ENCODE data around the gene MON2. TPM values are rescaled to one million over a fixed set of nuclear protein-coding genes. Genes with fewer than 3 reads are reported as not detected.

Gene MON2
- total and polyA plus RNA-seq, 2 donors, result 12.8 to 302 TPM

DNA sequence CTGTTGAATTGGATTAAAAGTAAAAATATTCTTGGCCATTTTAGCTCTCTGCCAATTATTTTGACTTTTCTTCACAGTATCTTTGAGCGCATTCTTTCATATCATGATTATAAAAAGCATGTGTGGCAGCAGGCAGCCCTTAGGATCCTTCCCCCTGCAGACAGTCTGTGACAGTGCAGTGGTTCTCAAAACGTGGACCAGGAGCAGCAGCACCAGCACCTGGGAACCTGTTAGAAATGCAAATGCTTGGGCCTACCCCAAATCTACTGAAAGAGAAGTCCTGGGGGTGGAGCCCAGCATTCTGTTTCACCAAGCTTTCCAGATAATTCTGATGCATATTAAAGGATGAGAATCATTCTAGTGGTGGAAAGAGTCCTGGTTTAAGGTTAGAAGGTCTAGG lies 155.6 kb downstream of the MON2 start:
- 64% methylated on average over 2 of the region's 2 CpGs for WGBS
- Histone ChIP-seq H3K36me3 (ENCODE audit: insufficient read depth) (no peaks in the 10 kb centered on the region), H3K4me3 (ENCODE audit: low read depth, low read length) (no peak overlapping the region), H3K27ac (ENCODE audit: low read depth) (no peak overlapping the region), H3K4me1 (ENCODE audit: insufficient read depth) (no peaks in the 10 kb centered on the region)
- DNase-seq (ENCODE audit: extremely low spot score), result no peak

- DNase-seq (ENCODE audit: extremely low spot score), result no peak
- H3K4me3 ChIP-seq (ENCODE audit: low read depth, low read length), result no peak overlapping the region
- H3K36me3 ChIP-seq (ENCODE audit: insufficient read depth), result no peaks in the 10 kb centered on the region
- H3K27ac ChIP-seq (ENCODE audit: low read depth), result no peak overlapping the region
- 89% methylated on average over 2 of the region's 2 CpGs for WGBS
- no peaks in the 10 kb centered on the region for H3K4me1 ChIP-seq (ENCODE audit: insufficient read depth)
Measured at GRCh38 chr12:62625228-62625627, 158.6 kb downstream of the MON2 start.

- Histone ChIP-seq H3K4me1 (ENCODE audit: insufficient read depth) (no peaks in the 10 kb centered on the region), H3K36me3 (ENCODE audit: insufficient read depth) (no peaks in the 10 kb centered on the region), H3K27ac (ENCODE audit: low read depth) (no peak overlapping the region), H3K4me3 (ENCODE audit: low read depth, low read length) (no peak overlapping the region)
- no peak for DNase-seq (ENCODE audit: extremely low spot score)
- WGBS, result 92% methylated on average over 2 of the region's 2 CpGs
Measured at GRCh38 chr12:62627181-62627580, 160.6 kb downstream of the MON2 start.

- Histone ChIP-seq H3K36me3 (ENCODE audit: insufficient read depth) (no peaks in the 10 kb centered on the region), H3K4me3 (ENCODE audit: low read depth, low read length) (no peak overlapping the region), H3K27ac (ENCODE audit: low read depth) (no peak overlapping the region), H3K4me1 (ENCODE audit: insufficient read depth) (no peaks in the 10 kb centered on the region)
- DNase-seq (ENCODE audit: extremely low spot score), result no peak
- 78% methylated on average over 4 of the region's 4 CpGs for WGBS
Measured at GRCh38 chr12:62629413-62629812, 162.8 kb downstream of the MON2 start.

DNA sequence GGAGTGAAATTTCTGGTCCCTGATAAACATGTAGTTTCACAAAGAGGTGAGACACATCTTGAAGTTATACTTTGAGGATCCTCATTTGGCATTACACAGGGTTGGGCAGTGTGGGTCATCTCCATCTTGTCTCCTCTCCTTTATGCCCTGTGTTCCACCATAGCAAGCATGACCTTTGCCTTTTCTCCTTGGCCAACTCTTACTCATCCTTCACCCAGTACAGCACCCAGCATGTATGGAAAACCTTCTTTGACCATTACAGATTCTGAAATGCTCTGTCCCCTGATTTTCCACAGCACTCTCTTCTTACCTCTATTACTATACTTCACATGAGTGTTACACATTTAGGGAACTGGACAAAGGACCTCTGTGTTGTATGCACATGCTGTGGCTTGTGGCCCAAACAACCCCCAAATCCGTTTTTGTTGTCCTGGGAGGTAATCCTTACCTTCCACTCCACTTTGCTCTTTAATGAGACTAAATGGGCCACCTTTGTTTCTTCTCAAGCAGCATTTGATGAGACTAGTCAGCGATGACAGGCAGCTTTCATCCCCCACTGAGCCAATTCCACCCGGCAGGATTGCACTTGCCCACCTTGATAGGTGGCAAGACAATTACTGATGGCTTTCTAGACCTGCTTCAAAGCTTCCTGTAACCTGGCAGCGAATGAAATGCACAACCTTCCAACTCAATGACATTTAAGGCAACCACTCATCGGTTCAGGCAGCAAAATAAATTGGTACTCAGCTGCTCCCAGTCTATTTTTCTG lies 163.5 kb downstream of the MON2 start:
- Histone ChIP-seq H3K4me1 (ENCODE audit: insufficient read depth) (no peaks in the 10 kb centered on the region), H3K36me3 (ENCODE audit: insufficient read depth) (no peaks in the 10 kb centered on the region), H3K27ac (ENCODE audit: low read depth) (no peak overlapping the region), H3K4me3 (ENCODE audit: low read depth, low read length) (no peak overlapping the region)
- DNase-seq (ENCODE audit: extremely low spot score), result no peak
- WGBS, result 91% methylated on average over 5 of the region's 5 CpGs

GRCh38 chr12:62631471-62632410 lies 165.1 kb downstream of the MON2 start:
- peak overlapping the region; percentile 53 for H3K4me3 ChIP-seq (ENCODE audit: low read depth, low read length)
- 1% methylated on average over 58 of the region's 58 CpGs for WGBS

DNA sequence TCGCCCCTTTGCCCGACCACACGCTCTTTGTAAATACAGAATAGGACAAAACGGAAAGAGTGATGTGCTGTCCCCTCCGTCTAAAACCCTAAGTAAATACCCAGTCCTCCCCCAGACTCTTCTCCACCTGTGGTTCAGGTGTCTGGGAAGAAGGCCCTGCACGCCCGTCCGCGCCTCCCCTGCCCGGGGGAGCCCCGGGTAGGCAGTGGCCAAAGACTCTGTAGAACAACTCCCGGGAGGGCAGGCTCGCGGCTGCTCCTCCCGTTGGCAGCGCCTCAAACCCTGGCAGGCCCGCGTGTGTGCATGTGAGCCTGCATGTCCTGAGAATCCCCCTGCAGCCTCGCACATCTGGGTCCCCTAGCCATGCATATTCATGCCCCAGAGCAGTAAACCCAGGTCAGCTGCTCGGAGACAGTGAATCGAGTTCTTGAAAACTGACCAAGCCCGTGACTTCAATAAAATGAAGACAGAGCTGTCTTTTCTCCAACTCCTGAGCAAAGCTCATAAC lies 165.8 kb downstream of the MON2 start:
- 3% methylated on average over 22 of the region's 22 CpGs for WGBS
- no peak for DNase-seq (ENCODE audit: extremely low spot score)

More at GRCh38 chr12:62631471-62632410, 165.1 kb downstream of the MON2 start:
- peak; percentile 41 for DNase-seq (ENCODE audit: extremely low spot score)
- Histone ChIP-seq H3K4me1 (ENCODE audit: insufficient read depth) (no peaks in the 10 kb centered on the region), H3K27ac (ENCODE audit: low read depth) (peak overlapping the region; percentile 72), H3K36me3 (ENCODE audit: insufficient read depth) (no peaks in the 10 kb centered on the region)

GRCh38 chr12:62635649-62636048 lies 169.0 kb downstream of the MON2 start:
- Histone ChIP-seq H3K4me3 (ENCODE audit: low read depth, low read length) (no peak overlapping the region), H3K4me1 (ENCODE audit: insufficient read depth) (no peaks in the 10 kb centered on the region), H3K27ac (ENCODE audit: low read depth) (no peak overlapping the region), H3K36me3 (ENCODE audit: insufficient read depth) (no peaks in the 10 kb centered on the region)
- no peak for DNase-seq (ENCODE audit: extremely low spot score)
- WGBS, result 92% methylated on average over 1 of the region's 1 CpG

More for the DNA sequence above, 165.8 kb downstream of the MON2 start:
- Histone ChIP-seq H3K27ac (ENCODE audit: low read depth) (no peak overlapping the region), H3K4me1 (ENCODE audit: insufficient read depth) (no peaks in the 10 kb centered on the region), H3K36me3 (ENCODE audit: insufficient read depth) (no peaks in the 10 kb centered on the region), H3K4me3 (ENCODE audit: low read depth, low read length) (peak overlapping the region; percentile 53)

- DNase-seq (ENCODE audit: extremely low spot score), result no peak
- no peak overlapping the region for H3K27ac ChIP-seq (ENCODE audit: low read depth)
- H3K36me3 ChIP-seq (ENCODE audit: insufficient read depth), result no peaks in the 10 kb centered on the region
- no peaks in the 10 kb centered on the region for H3K4me1 ChIP-seq (ENCODE audit: insufficient read depth)
- no peak overlapping the region for H3K4me3 ChIP-seq (ENCODE audit: low read depth, low read length)
- 79% methylated on average over 5 of the region's 5 CpGs for WGBS
Measured at GRCh38 chr12:62637679-62638078, 171.1 kb downstream of the MON2 start.

GRCh38 chr12:62640910-62641448 lies 174.4 kb downstream of the MON2 start:
- 70% methylated on average over 4 of the region's 4 CpGs for WGBS

GRCh38 chr12:62642486-62642885 lies 175.9 kb downstream of the MON2 start:
- no peaks in the 10 kb centered on the region for H3K4me1 ChIP-seq (ENCODE audit: insufficient read depth)
- no peak overlapping the region for H3K27ac ChIP-seq (ENCODE audit: low read depth)
- DNase-seq (ENCODE audit: extremely low spot score), result no peak
- 59% methylated on average over 2 of the region's 2 CpGs for WGBS
- H3K4me3 ChIP-seq (ENCODE audit: low read depth, low read length), result no peak overlapping the region
- no peaks in the 10 kb centered on the region for H3K36me3 ChIP-seq (ENCODE audit: insufficient read depth)

More at GRCh38 chr12:62640910-62641448, 174.4 kb downstream of the MON2 start:
- Histone ChIP-seq H3K4me1 (ENCODE audit: insufficient read depth) (no peaks in the 10 kb centered on the region), H3K4me3 (ENCODE audit: low read depth, low read length) (no peak overlapping the region), H3K36me3 (ENCODE audit: insufficient read depth) (no peaks in the 10 kb centered on the region), H3K27ac (ENCODE audit: low read depth) (no peak overlapping the region)
- no peak for DNase-seq (ENCODE audit: extremely low spot score)

DNA sequence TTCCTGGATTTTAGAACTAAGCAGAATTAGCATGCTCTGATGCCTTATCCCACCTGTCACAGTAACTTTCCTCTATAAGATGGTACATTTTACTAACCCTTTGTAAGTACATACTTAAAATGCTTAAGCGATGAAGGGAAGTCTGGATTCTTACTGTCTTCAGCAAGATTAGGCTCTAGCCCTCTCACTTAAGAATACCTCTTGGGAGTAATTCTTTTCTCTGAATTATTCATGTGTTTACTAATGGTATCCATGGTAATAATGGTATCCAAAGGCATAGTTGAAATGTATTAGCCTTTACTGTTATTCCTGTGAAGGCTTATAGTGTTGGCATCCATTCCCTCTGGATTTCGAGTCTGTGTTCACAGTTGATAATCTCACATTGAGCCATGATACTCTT lies 176.9 kb downstream of the MON2 start:
- no peak for DNase-seq (ENCODE audit: extremely low spot score)
- Histone ChIP-seq H3K36me3 (ENCODE audit: insufficient read depth) (no peaks in the 10 kb centered on the region), H3K27ac (ENCODE audit: low read depth) (no peak overlapping the region), H3K4me1 (ENCODE audit: insufficient read depth) (no peaks in the 10 kb centered on the region), H3K4me3 (ENCODE audit: low read depth, low read length) (no peak overlapping the region)
- 78% methylated on average over 2 of the region's 2 CpGs for WGBS

- Histone ChIP-seq H3K4me3 (ENCODE audit: low read depth, low read length) (no peak overlapping the region), H3K4me1 (ENCODE audit: insufficient read depth) (no peaks in the 10 kb centered on the region), H3K36me3 (ENCODE audit: insufficient read depth) (no peaks in the 10 kb centered on the region), H3K27ac (ENCODE audit: low read depth) (no peak overlapping the region)
- no peak for DNase-seq (ENCODE audit: extremely low spot score)
- 97% methylated on average over 8 of the region's 8 CpGs for WGBS
Measured at GRCh38 chr12:62646566-62646965, 179.9 kb downstream of the MON2 start.

Measured in urinary bladder (tissue), 4 donors.